Measurements from ENCODE around the gene DR1.
"Not testable (repeated sequence)": the region's sequence is repeated elsewhere in the genome, so short reads cannot be mapped to it uniquely, and the experiment has no call there.

Gene DR1

DNA sequence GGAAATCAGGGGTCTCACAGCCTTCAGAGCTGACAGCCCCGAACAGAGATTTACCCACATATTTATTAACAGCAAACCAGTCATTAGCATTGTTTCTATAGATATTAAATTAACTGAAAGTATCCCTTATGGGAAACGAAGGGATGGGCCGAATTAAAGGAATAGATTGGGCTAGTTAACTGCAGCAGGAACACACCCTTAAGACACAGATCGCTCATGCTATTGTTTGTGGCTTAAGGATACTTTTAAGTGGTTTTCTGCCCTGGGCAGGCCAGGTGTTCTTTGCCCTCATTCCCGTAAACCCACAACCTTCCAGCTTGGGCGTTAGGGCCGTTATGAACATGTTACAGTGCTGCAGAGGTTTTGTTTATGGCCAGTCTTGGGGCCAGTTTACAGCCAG is 40.6 kb downstream of the DR1 start:
- not testable (repeated sequence) for DNase-seq (ENCODE audit: low read depth)

GRCh38 chr1:93394514-93394913 is 48.8 kb downstream of the DR1 start:
- DNase-seq (ENCODE audit: low read depth): no peak

DNA sequence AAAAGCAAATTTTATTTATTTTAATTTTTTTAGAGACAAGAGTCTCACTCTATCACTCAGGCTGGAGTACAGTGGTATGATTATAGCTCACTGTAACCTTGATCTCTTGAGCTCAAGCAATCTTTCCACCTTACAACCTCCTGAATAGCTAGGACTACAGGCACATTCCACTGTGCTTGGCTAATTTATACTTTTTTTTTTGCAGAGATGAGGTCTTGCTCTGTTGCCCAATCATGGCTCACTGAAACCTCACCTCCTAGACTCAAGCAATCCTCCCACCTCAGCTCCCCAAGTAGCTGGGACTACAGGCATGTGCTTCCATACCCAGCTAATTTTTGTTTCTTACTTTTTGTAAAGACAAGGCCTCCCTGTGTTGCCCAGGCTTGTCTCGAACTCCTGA is 49.5 kb downstream of the DR1 start:
- DNase-seq (ENCODE audit: low read depth): no peak

GRCh38 chr1:93399781-93400180 is 54.1 kb downstream of the DR1 start:
- no peak for DNase-seq (ENCODE audit: low read depth)

DNA sequence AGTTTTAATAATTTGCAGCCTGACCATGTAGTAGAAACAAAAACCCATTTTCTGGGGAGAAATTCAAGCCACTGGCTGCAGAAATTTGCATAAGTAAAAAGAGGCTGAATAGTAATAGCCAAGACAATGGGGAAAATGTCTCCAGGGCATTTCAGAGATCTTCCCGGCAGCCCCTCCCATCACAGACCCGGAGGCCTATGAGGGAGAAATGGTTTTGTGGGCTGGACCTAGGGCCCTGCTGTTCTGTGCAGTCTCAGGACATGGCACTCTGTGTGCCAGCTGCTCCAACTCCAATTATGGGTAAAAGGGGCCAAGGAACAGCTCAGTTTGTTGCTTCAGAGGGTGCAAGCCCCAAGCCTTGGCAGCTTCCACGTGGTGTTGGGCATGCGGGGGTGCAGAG is 62.5 kb downstream of the DR1 start:
- DNase-seq (ENCODE audit: low read depth): no peak

DNA sequence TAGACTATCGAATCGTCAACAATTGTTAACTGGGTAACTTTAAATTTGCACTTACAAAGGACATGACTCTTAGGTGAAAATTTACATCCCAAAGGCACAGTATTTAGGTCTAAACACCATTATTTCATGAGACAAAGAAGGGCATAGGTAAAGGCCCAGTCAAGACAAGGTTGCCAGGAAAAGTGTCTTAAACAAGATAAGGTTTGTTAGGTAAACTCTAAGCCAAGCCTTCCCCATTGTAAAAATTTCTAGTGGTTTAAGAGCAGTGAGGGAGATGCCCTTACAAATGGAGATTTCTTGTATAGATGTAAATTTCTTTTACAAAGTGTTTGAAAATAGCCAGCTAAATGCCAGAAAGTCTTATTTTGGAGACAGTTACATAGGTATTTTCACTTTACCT is 65.3 kb downstream of the DR1 start:
- DNase-seq (ENCODE audit: low read depth): no peak

DNA sequence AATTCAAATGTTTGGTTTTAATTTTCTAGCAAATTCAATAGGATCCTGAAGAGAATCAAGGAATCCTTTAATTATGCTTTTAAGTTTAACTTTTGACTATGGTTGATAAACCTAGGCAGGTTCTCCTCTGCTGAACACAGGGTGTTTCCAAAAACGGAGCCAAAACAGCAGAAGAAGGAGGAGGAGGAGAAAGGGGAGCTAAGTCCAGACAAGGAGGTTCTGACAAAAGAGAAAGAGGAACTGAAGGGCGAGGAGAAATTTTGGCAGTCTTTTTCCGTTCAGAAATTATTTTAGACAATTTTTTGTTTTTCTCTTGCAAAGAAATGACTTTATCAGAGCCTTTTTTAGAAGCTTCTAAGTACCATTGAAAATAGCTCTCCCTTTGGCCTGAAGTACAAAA is 69.0 kb downstream of the DR1 start:
- DNase-seq (ENCODE audit: low read depth): no peak

- no peak for DNase-seq (ENCODE audit: low read depth)
These were observed 69.6 kb downstream of the DR1 start for GRCh38 chr1:93415296-93415695.

GRCh38 chr1:93416183-93416582 is 70.5 kb downstream of the DR1 start:
- DNase-seq (ENCODE audit: low read depth): no peak
